Measurements from ENCODE around the gene INA.

Gene INA

DNA sequence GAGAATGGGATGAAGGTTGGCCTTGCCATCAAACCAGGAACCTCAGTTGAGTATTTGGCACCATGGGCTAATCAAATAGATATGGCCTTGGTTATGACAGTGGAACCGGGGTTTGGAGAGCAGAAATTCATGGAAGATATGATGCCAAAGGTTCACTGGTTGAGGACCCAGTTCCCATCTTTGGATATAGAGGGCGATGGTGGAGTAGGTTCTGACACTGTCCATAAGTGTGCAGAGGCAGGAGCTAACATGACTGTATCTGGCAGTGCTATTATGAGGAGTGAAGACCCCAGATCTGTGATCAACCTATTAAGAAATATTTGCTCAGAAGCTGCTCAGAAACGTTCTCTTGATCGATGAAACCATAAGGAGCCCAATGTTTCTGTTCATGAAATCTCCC lies 30.6 kb upstream of the INA start:
- H2AFZ ChIP-seq (ENCODE audit: low read length): no peak overlapping the region
- no peaks in the 10 kb centered on the region for H3K4me1 ChIP-seq (ENCODE audit: insufficient read depth, low read length, severe bottlenecking)
- H3K9me2 ChIP-seq (ENCODE audit: low read depth, low read length): no peaks in the 10 kb centered on the region
- TF ChIP-seq CTCF (IDR thresholded peaks at IDR 0.05; ENCODE audit: low read length) (no peak), EZH2 (IDR thresholded peaks at IDR 0.05; ENCODE audit: borderline replicate concordance, low read length) (no peak)
- H4K20me1 ChIP-seq (ENCODE audit: insufficient read depth, low read length): no peaks in the 10 kb centered on the region
- no peaks in the 10 kb centered on the region for H3K79me2 ChIP-seq (ENCODE audit: insufficient read depth, low read length)
- H3K27me3 ChIP-seq (ENCODE audit: insufficient read depth, low read length): no peaks in the 10 kb centered on the region
- no peak overlapping the region for H3K4me3 ChIP-seq (ENCODE audit: low read depth, low read length, poor library complexity, severe bottlenecking)
- no peak overlapping the region for H3K4me2 ChIP-seq (ENCODE audit: low read length)
- no peaks in the 10 kb centered on the region for H3K9me3 ChIP-seq (ENCODE audit: low read length)
- no peaks in the 10 kb centered on the region for H3F3A ChIP-seq (ENCODE audit: insufficient read depth, low read length)
- H3K9ac ChIP-seq (ENCODE audit: low read length): no peak overlapping the region
- H3K27ac ChIP-seq (ENCODE audit: low read depth, low read length, poor library complexity, severe bottlenecking): no peak overlapping the region
- no peaks in the 10 kb centered on the region for H3K36me3 ChIP-seq (ENCODE audit: insufficient read depth, low read length)

DNA sequence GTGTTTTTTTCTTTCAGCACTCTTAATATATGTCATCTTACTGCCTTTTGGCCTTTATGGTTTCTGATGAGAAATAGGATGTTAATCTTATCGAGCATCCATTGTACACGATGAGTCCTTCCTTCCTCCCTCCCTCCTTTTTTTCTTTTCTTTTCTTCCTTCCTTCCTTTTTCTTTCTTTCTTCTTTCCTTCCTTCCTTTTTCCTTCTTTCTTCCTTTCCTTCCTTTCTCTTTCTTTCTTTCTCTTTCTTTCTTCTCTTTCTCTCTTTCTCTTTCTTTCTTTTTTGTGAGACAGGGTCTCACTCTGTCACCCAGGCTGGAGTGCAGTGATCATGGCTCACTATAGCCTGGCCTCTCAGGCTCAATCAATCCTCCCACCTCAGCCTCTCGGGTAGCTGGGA lies 22.8 kb upstream of the INA start:
- no peak overlapping the region for H3K4me3 ChIP-seq (ENCODE audit: low read depth, low read length, poor library complexity, severe bottlenecking)
- H3K9me2 ChIP-seq (ENCODE audit: low read depth, low read length): no peaks in the 10 kb centered on the region
- no peak overlapping the region for H3K27ac ChIP-seq (ENCODE audit: low read depth, low read length, poor library complexity, severe bottlenecking)
- H3K9me3 ChIP-seq (ENCODE audit: low read length): no peaks in the 10 kb centered on the region
- no peaks in the 10 kb centered on the region for H3K27me3 ChIP-seq (ENCODE audit: insufficient read depth, low read length)
- H3F3A ChIP-seq (ENCODE audit: insufficient read depth, low read length): no peaks in the 10 kb centered on the region
- no peak overlapping the region for H2AFZ ChIP-seq (ENCODE audit: low read length)
- no peaks in the 10 kb centered on the region for H4K20me1 ChIP-seq (ENCODE audit: insufficient read depth, low read length)
- no peak overlapping the region for H3K9ac ChIP-seq (ENCODE audit: low read length)
- H3K79me2 ChIP-seq (ENCODE audit: insufficient read depth, low read length): no peaks in the 10 kb centered on the region
- H3K36me3 ChIP-seq (ENCODE audit: insufficient read depth, low read length): no peaks in the 10 kb centered on the region
- no peaks in the 10 kb centered on the region for H3K4me1 ChIP-seq (ENCODE audit: insufficient read depth, low read length, severe bottlenecking)
- no peak overlapping the region for H3K4me2 ChIP-seq (ENCODE audit: low read length)
- TF ChIP-seq EZH2 (IDR thresholded peaks at IDR 0.05; ENCODE audit: borderline replicate concordance, low read length) (no peak), CTCF (IDR thresholded peaks at IDR 0.05; ENCODE audit: low read length) (no peak)

- Histone ChIP-seq H3F3A (ENCODE audit: insufficient read depth, low read length) (no peaks in the 10 kb centered on the region), H4K20me1 (ENCODE audit: insufficient read depth, low read length) (no peaks in the 10 kb centered on the region), H3K36me3 (ENCODE audit: insufficient read depth, low read length) (no peaks in the 10 kb centered on the region), H3K4me1 (ENCODE audit: insufficient read depth, low read length, severe bottlenecking) (no peaks in the 10 kb centered on the region), H3K9me2 (ENCODE audit: low read depth, low read length) (no peaks in the 10 kb centered on the region), H3K79me2 (ENCODE audit: insufficient read depth, low read length) (no peaks in the 10 kb centered on the region), H3K9ac (ENCODE audit: low read length) (no peak overlapping the region), H2AFZ (ENCODE audit: low read length) (no peak overlapping the region), H3K4me2 (ENCODE audit: low read length) (no peak overlapping the region), H3K27ac (ENCODE audit: low read depth, low read length, poor library complexity, severe bottlenecking) (no peak overlapping the region), H3K27me3 (ENCODE audit: insufficient read depth, low read length) (no peaks in the 10 kb centered on the region), H3K9me3 (ENCODE audit: low read length) (no peaks in the 10 kb centered on the region), H3K4me3 (ENCODE audit: low read depth, low read length, poor library complexity, severe bottlenecking) (no peak overlapping the region)
- no peak for TF ChIP-seq CTCF (IDR thresholded peaks at IDR 0.05; ENCODE audit: low read length)
- TF ChIP-seq EZH2 (IDR thresholded peaks at IDR 0.05; ENCODE audit: borderline replicate concordance, low read length): no peak
Measured at GRCh38 chr10:103254538-103255325, 22.2 kb upstream of the INA start.
